ENCODE data around the gene ATG4A. TPM values are rescaled to one million over a fixed set of nuclear protein-coding genes. Genes with fewer than 3 reads are reported as not detected.

Gene ATG4A
- total RNA-seq, 1 experiment from 2014 or later, result 6.4 TPM

GRCh38 chrX:108159028-108159670 is 67.6 kb downstream of the ATG4A start:
- no peak overlapping the region for H3T11ph ChIP-seq (ENCODE audit: low read length)
- no peaks in the 10 kb centered on the region for H3K9me3 ChIP-seq (ENCODE audit: control insufficient read depth, low read depth, low read length)
- H4K5ac ChIP-seq (ENCODE audit: insufficient read length, low read depth, low read length), result no peak overlapping the region
- no peak overlapping the region for H4K91ac ChIP-seq (ENCODE audit: insufficient read length, low read depth, low read length)
- H3K14ac ChIP-seq (ENCODE audit: insufficient read depth, low read length), result no peak overlapping the region
- no peaks in the 10 kb centered on the region for H3K4me1 ChIP-seq (ENCODE audit: insufficient read depth, low read length)
- H2BK120ac ChIP-seq (ENCODE audit: low read depth, low read length, poor library complexity, severe bottlenecking), result no peak overlapping the region
- H3K79me1 ChIP-seq (ENCODE audit: insufficient read depth, low read depth, low read length, poor library complexity, severe bottlenecking), result no peaks in the 10 kb centered on the region
- H3K4me2 ChIP-seq (ENCODE audit: insufficient read depth, insufficient read length, low read length), result no peak overlapping the region
- H3K23me2 ChIP-seq (ENCODE audit: insufficient read length, low read depth, low read length, poor library complexity, severe bottlenecking), result no peaks in the 10 kb centered on the region
- no peak overlapping the region for H3K18ac ChIP-seq (ENCODE audit: insufficient read length, low read depth, low read length)
- H3K56ac ChIP-seq (ENCODE audit: insufficient read length, low read depth, low read length), result no peak overlapping the region
- no peak overlapping the region for H2BK12ac ChIP-seq (ENCODE audit: insufficient read length, low read depth, low read length)
- no CpG with 5 or more reads among the region's 11 CpGs for WGBS (ENCODE audit: extremely low coverage, insufficient read length, low lambda C conversion rate)
- H3K4me3 Mint-ChIP-seq, result no peak overlapping the region
- H3K27me3 ChIP-seq (ENCODE audit: insufficient read depth, low read length), result no peaks in the 10 kb centered on the region
- no peak for DNase-seq
- H2AFZ ChIP-seq (ENCODE audit: low read length), result no peak overlapping the region
- H2BK15ac ChIP-seq (ENCODE audit: low read depth, low read length), result no peak overlapping the region
- no peaks in the 10 kb centered on the region for H4K20me1 ChIP-seq (ENCODE audit: control insufficient read depth, insufficient read depth, insufficient read length)
- H3K9ac ChIP-seq (ENCODE audit: extremely low read depth, insufficient read length, low read length), result no peak overlapping the region
- no peak overlapping the region for H2BK5ac ChIP-seq (ENCODE audit: insufficient read length, low read length)
- H3K4me1 Mint-ChIP-seq, result peaks cover 3 to 6% of the 10 kb centered on the region in 2 experiments
- H3K79me2 ChIP-seq (ENCODE audit: insufficient read depth, low read length), result no peaks in the 10 kb centered on the region
- no peak overlapping the region for H3K27ac ChIP-seq (ENCODE audit: insufficient read length, low read depth, low read length)
- peaks cover 0 to 9% (median 6%) of the 10 kb centered on the region in 3 experiments; a peak in 6 of 7 replicates for H3K36me3 Mint-ChIP-seq (ENCODE audit: insufficient read depth in 1 of 3, low read depth in 3 of 3)
- H4K8ac ChIP-seq (replicated peaks; ENCODE audit: insufficient read length, low read depth, low read length), result no peak overlapping the region
- no peak overlapping the region; a peak in 1 of 7 replicates for H3K27ac Mint-ChIP-seq
- no peak overlapping the region for H2BK20ac ChIP-seq (ENCODE audit: low read depth, low read length, poor library complexity, severe bottlenecking)
- TF ChIP-seq, protein P1, sequence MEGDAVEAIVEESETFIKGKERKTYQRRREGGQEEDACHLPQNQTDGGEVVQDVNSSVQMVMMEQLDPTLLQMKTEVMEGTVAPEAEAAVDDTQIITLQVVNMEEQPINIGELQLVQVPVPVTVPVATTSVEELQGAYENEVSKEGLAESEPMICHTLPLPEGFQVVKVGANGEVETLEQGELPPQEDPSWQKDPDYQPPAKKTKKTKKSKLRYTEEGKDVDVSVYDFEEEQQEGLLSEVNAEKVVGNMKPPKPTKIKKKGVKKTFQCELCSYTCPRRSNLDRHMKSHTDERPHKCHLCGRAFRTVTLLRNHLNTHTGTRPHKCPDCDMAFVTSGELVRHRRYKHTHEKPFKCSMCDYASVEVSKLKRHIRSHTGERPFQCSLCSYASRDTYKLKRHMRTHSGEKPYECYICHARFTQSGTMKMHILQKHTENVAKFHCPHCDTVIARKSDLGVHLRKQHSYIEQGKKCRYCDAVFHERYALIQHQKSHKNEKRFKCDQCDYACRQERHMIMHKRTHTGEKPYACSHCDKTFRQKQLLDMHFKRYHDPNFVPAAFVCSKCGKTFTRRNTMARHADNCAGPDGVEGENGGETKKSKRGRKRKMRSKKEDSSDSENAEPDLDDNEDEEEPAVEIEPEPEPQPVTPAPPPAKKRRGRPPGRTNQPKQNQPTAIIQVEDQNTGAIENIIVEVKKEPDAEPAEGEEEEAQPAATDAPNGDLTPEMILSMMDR (conservative IDR thresholded peaks at IDR 0.05), result no peak
- no peak overlapping the region for H2AK5ac ChIP-seq (ENCODE audit: insufficient read length, low read length)
- H3K9me3 Mint-ChIP-seq, result no peaks in the 10 kb centered on the region
- no peak overlapping the region for H3K23ac ChIP-seq (ENCODE audit: insufficient read length, low read depth, low read length)
- H3K27me3 Mint-ChIP-seq (ENCODE audit: low read depth), result no peaks in the 10 kb centered on the region; the same call in 1 of the 2 replicates
- no peak overlapping the region for H3K4ac ChIP-seq (ENCODE audit: low read depth, low read length)

All from H9 (cell line).